Nephron (organoid): ENCODE results near the gene FAM50B.

ENCODE experiments used
- H3K27ac Mint-ChIP-seq, 3 experiments: 2 replicates each; pipeline ENCODE4 v1.8.0; 2020; ENCODE audit warnings: mixed read lengths in 3 of 3, mild to moderate bottlenecking in 2 of 3, moderate library complexity in 1 of 3
- H3K27me3 Mint-ChIP-seq: 2 replicates; pipeline ENCODE4 v1.8.0; 2021; ENCODE audit warnings: low read depth, mild to moderate bottlenecking, moderate library complexity, mixed read lengths
- H3K36me3 Mint-ChIP-seq: 2 replicates; pipeline ENCODE4 v1.8.0; 2020; ENCODE audit warnings: low read depth, mixed read lengths
- H3K4me1 Mint-ChIP-seq: 2 replicates; pipeline ENCODE4 v1.8.0; 2020; ENCODE audit warnings: mixed read lengths
- H3K4me3 Mint-ChIP-seq, 3 experiments: 2 replicates each; pipeline ENCODE4 v1.8.0; 2020; ENCODE audit warnings: mild to moderate bottlenecking in 3 of 3, mixed read lengths in 3 of 3, moderate library complexity in 2 of 3
- H3K9me3 Mint-ChIP-seq: 2 replicates; pipeline ENCODE4 v1.8.0; 2020; ENCODE audit warnings: mixed read lengths
- CTCF ChIP-seq, 3 experiments: fragments of 200-600 bp; sonication (generic); IDR thresholded peaks; one replicate each; pipeline ENCODE4 v1.5.0; 2021; ENCODE audit warnings: antibody characterized with exemption in 3 of 3; ENCODE audit not compliant: unreplicated experiment in 3 of 3

The FAM50B gene

GRCh38 chr6:3898265-3898994 lies 49.3 kb downstream of the FAM50B start:
- Mint-ChIP-seq H3K27me3 (peaks cover 6% of the 10 kb centered on the region), H3K4me1 (peaks cover 20% of the 10 kb centered on the region), H3K27ac (peak overlapping the region in 1 of 3 experiments; percentile 5), H3K9me3 (peaks cover 4% of the 10 kb centered on the region), H3K36me3 (no peaks in the 10 kb centered on the region), H3K4me3 (no peak overlapping the region)
- TF ChIP-seq CTCF (IDR thresholded peaks at IDR 0.05; ENCODE audit: unreplicated experiment in 3 of 3), result no peak

GRCh38 chr6:3899061-3899460 lies 49.9 kb downstream of the FAM50B start:
- H3K27me3 Mint-ChIP-seq, result peaks cover 6% of the 10 kb centered on the region
- TF ChIP-seq CTCF (IDR thresholded peaks at IDR 0.05; ENCODE audit: unreplicated experiment in 3 of 3), result no peak
- H3K4me3 Mint-ChIP-seq, result no peak overlapping the region
- peaks cover 19% of the 10 kb centered on the region for H3K4me1 Mint-ChIP-seq
- peaks cover 4% of the 10 kb centered on the region for H3K9me3 Mint-ChIP-seq
- H3K36me3 Mint-ChIP-seq, result no peaks in the 10 kb centered on the region
- H3K27ac Mint-ChIP-seq, result no peak overlapping the region

- peak overlapping the region in 1 of 3 experiments; percentile 22 for H3K27ac Mint-ChIP-seq
- peaks cover 4% of the 10 kb centered on the region for H3K9me3 Mint-ChIP-seq
- H3K36me3 Mint-ChIP-seq, result no peaks in the 10 kb centered on the region
- TF ChIP-seq CTCF (IDR thresholded peaks at IDR 0.05; ENCODE audit: unreplicated experiment in 3 of 3), result no peak
- H3K4me3 Mint-ChIP-seq, result no peak overlapping the region
- peaks cover 6% of the 10 kb centered on the region for H3K27me3 Mint-ChIP-seq
- peaks cover 9% of the 10 kb centered on the region for H3K4me1 Mint-ChIP-seq
These were observed 50.8 kb downstream of the FAM50B start for GRCh38 chr6:3899970-3900439.
